ENCODE results near the gene STRIP2.

- TF ChIP-seq CTCF (IDR thresholded peaks at IDR 0.05) (no peak), POLR2A (IDR thresholded peaks at IDR 0.05) (no peak)
These were observed 37.2 kb downstream of the STRIP2 start for GRCh38 chr7:129471402-129471827.
